ENCODE results near the gene LRRC8D.

Gene LRRC8D

DNA sequence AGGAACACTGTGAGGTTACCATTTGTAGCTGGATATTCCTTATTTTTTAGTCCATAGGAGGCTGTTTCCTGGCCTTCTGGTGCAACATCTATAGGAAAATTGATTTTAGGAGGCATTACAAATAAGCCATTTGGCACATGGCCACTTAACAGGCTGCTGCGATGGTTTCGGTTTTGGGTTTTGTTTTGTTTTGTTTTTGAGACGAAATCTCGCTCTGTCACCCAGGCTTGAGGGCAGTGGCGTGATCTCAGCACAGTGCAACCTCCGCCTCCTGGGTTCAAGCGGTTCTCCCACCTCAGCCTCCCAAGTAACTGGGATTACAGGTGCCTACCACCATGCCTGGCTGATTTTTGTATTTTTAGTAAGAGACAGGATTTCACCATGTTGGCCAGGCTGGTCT lies 20.1 kb upstream of the LRRC8D start:
- TF ChIP-seq, protein P1, sequence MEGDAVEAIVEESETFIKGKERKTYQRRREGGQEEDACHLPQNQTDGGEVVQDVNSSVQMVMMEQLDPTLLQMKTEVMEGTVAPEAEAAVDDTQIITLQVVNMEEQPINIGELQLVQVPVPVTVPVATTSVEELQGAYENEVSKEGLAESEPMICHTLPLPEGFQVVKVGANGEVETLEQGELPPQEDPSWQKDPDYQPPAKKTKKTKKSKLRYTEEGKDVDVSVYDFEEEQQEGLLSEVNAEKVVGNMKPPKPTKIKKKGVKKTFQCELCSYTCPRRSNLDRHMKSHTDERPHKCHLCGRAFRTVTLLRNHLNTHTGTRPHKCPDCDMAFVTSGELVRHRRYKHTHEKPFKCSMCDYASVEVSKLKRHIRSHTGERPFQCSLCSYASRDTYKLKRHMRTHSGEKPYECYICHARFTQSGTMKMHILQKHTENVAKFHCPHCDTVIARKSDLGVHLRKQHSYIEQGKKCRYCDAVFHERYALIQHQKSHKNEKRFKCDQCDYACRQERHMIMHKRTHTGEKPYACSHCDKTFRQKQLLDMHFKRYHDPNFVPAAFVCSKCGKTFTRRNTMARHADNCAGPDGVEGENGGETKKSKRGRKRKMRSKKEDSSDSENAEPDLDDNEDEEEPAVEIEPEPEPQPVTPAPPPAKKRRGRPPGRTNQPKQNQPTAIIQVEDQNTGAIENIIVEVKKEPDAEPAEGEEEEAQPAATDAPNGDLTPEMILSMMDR (IDR thresholded peaks at IDR 0.05; ENCODE audit: extremely low read depth, missing control alignments): no peak
- DNase-seq (ENCODE audit: low spot score): no peak

DNA sequence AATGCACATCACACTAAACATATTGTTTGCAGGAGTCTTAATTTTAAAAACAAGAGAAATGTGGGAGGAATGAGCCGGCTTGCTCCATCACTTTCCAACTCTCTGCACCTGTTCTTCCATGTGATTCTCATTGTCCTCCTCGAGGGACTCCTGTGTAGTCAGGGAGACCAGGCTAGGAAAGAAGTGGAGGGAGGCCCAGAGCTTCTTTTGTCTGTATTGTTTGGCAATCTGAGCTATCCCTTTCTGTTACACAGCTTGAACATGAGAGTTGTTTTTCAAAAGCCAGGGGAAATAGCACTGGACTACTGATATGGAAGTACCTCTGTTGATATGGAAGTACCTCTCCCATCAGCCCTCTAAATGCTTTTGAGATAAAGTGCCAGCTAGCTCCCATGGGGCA lies 18.8 kb upstream of the LRRC8D start:
- TF ChIP-seq, protein P1 (IDR thresholded peaks at IDR 0.05; ENCODE audit: extremely low read depth, missing control alignments): no peak
- DNase-seq (ENCODE audit: low spot score): no peak

DNA sequence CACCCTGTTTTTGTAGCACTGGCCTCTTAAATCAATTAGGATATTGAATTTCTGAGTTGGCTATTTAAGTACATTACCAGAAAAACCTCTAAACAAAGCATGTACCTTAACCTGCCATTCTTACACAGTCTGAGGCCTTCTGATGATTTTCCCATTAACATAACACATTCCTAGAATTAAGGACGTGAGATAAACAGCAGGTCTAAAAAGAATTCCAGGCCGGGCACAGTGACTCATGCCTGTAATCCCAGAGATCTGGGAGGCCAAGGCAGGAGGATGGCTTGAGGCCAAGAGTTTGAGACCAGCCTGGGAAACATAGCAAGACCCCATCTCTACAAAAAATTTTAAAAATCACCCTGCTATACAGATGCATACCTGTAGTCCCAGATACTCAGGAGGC lies 18.0 kb upstream of the LRRC8D start:
- TF ChIP-seq, protein P1 (IDR thresholded peaks at IDR 0.05; ENCODE audit: extremely low read depth, missing control alignments): no peak
- no peak for DNase-seq (ENCODE audit: low spot score)

DNA sequence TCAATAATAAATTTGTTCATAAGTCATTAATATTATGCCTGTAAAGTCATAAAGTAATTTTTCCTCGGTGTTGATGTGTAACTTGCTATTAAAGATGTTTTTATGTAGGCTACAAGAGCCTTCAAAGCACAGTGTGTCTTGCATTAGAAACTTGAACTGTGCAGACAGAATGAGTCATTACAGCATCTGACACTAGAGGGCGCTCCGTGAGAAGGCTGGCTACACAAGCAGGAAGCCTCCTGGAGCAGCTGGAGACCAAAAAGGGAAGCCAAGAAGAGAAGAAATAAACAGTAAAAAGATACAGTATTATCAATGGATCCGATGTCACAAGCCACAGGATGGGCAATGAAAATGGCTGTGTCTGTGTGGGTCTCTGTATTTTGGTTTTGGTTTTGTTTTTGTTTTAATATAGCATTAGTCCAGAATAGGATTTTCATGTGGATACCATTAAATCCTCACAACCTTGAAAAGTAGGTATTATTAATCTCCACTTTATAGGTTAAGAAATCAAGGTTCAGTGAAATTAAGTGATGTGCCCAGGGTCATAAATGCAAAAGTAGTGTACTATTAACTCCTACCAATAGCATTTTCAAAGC lies 16.1 kb upstream of the LRRC8D start:
- TF ChIP-seq, protein P1 (IDR thresholded peaks at IDR 0.05; ENCODE audit: extremely low read depth, missing control alignments): peak; percentile 76

DNA sequence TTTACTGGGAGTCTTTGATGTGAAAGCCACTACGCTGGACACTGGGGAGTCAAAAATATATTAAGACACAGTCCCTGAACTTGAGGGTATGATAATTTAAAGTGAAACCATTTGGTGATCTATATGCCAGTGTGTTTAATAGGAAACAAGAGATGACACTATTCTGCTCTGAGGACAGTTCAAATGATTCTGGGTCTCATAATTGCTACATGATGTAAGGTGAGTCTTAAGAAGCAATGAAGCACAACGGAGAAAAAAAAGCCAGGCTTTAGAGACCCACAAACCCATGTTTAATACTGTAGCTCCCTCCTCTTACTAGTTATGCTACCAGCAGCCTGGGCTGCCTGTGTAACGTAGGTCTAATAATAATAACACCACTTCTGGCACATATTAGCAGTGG lies 14.2 kb upstream of the LRRC8D start:
- TF ChIP-seq, protein P1 (IDR thresholded peaks at IDR 0.05; ENCODE audit: extremely low read depth, missing control alignments): no peak
- no peak for DNase-seq (ENCODE audit: low spot score)

More for the DNA sequence above, 16.1 kb upstream of the LRRC8D start:
- peak; percentile 83 for DNase-seq (ENCODE audit: low spot score)

DNA sequence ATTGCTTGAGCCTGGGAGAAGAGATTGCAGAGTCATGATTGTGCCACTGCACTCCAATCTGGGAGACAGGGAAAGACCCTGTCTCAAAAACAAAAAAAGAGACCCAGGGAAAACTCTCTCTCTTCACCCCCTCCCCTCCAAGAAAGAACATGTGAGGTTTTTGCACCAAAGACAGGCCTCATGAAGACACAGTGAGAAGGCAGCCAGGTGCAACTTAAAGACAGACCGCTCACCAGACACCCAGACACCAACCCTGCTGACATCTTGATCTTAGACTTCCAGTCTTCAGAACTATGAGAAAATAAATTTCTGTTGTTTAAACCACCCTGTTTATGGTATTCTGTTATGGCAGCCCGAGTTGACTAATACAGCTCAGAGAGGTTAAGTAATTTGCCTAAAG lies 13.3 kb upstream of the LRRC8D start:
- no peak for DNase-seq (ENCODE audit: low spot score)
- TF ChIP-seq, protein P1 (IDR thresholded peaks at IDR 0.05; ENCODE audit: extremely low read depth, missing control alignments): no peak

DNA sequence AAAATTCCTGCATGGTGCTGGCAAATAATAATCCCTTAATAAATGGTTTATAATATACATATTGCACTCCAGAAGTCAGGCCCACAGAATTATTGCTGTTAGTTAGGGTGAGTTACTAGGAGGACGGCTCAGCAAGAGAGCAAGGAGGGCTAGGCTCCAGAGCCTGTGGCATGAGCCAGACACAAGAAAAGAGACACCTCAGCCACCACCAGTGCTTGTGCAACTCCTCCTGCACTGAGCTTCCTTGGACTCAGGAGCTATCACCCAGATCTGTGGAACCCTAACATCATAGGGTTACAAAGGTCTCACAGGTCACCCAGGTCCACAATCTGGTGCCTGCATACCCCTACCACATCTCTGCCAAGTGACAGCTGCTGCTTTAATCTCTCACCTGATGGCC lies 12.8 kb upstream of the LRRC8D start:
- no peak for DNase-seq (ENCODE audit: low spot score)
- TF ChIP-seq, protein P1 (IDR thresholded peaks at IDR 0.05; ENCODE audit: extremely low read depth, missing control alignments): no peak

All from GM20000 (cell line).